Neural progenitor cell (in vitro differentiated cells): ENCODE results near the gene NKD2. TPM values are rescaled to one million over a fixed set of nuclear protein-coding genes. Genes with fewer than 3 reads are reported as not detected.

Source experiments
- DNase-seq: peaks from one replicate; pipeline ENCODE4 v3.0.0-alpha.2; 2016; ENCODE audit warnings: low spot score
- H2AFZ ChIP-seq: fragments of 200-600 bp; sonication (generic); replicated peaks from 2 replicates; pipeline ENCODE4 v1.6.1; 2016; ENCODE audit warnings: antibody characterized with exemption
- H3F3A ChIP-seq: fragments of 200-600 bp; sonication (generic); 2 replicates; pipeline ENCODE4 v1.6.1; 2016; ENCODE audit warnings: antibody characterized with exemption, low read depth
- H3K27ac ChIP-seq: fragments of 200-600 bp; sonication (generic); 2 replicates; pipeline ENCODE4 v1.5.1; 2016; ENCODE audit warnings: mild to moderate bottlenecking
- H3K27me3 ChIP-seq: fragments of 200-600 bp; sonication (generic); 2 replicates; pipeline ENCODE4 v1.6.1; 2016; ENCODE audit warnings: mild to moderate bottlenecking, moderate library complexity
- H3K36me3 ChIP-seq: fragments of 200-600 bp; sonication (generic); 2 replicates; pipeline ENCODE4 v1.5.1; 2016
- H3K4me1 ChIP-seq: fragments of 200-600 bp; sonication (generic); 2 replicates; pipeline ENCODE4 v1.6.1; 2016; ENCODE audit warnings: mixed run types
- H3K4me2 ChIP-seq: fragments of 200-600 bp; sonication (generic); 2 replicates; pipeline ENCODE4 v1.6.1; 2016
- H3K4me3 ChIP-seq: fragments of 200-600 bp; sonication (generic); 2 replicates; pipeline ENCODE4 v1.5.1; 2016
- H3K79me2 ChIP-seq: fragments of 200-600 bp; sonication (generic); 2 replicates; pipeline ENCODE4 v1.6.1; 2016; ENCODE audit warnings: low read depth
- H3K9ac ChIP-seq: fragments of 200-600 bp; sonication (generic); 2 replicates; pipeline ENCODE4 v1.6.1; 2016
- H3K9me3 ChIP-seq: fragments of 200-600 bp; sonication (generic); 2 replicates; pipeline ENCODE4 v1.5.1; 2016; ENCODE audit warnings: low read depth
- H4K20me1 ChIP-seq: fragments of 200-600 bp; sonication (generic); 2 replicates; pipeline ENCODE4 v1.6.1; 2016; ENCODE audit warnings: low read depth
- H3K27ac Mint-ChIP-seq: 3 replicates; pipeline ENCODE4 v1.8.0; 2021; ENCODE audit warnings: mixed read lengths
- H3K27me3 Mint-ChIP-seq: 2 replicates; pipeline ENCODE4 v1.8.0; 2022; ENCODE audit warnings: low read depth, mild to moderate bottlenecking, inconsistent platforms, moderate library complexity, mixed read lengths; ENCODE audit not compliant: insufficient read depth
- H3K36me3 Mint-ChIP-seq: 3 replicates; pipeline ENCODE4 v1.8.0; 2021; ENCODE audit warnings: mixed read lengths
- H3K4me1 Mint-ChIP-seq: 3 replicates; pipeline ENCODE4 v1.8.0; 2021; ENCODE audit warnings: mixed read lengths
- H3K4me3 Mint-ChIP-seq: 3 replicates; pipeline ENCODE4 v1.8.0; 2021; ENCODE audit warnings: mild to moderate bottlenecking, moderate library complexity, mixed read lengths
- H3K9me3 Mint-ChIP-seq: 3 replicates; pipeline ENCODE4 v1.8.0; 2020; ENCODE audit warnings: mixed read lengths
- CTCF ChIP-seq: fragments of 200-600 bp; sonication (generic); IDR thresholded peaks from 2 replicates; pipeline ENCODE4 v1.5.1; 2017; ENCODE audit warnings: antibody characterized with exemption, mild to moderate bottlenecking
- EZH2 ChIP-seq: fragments of 200-600 bp; sonication (generic); IDR thresholded peaks from 2 replicates; pipeline ENCODE4 v1.6.1; 2017; ENCODE audit warnings: antibody characterized with exemption, mild to moderate bottlenecking, moderate library complexity
- EZH2phosphoT487 ChIP-seq: fragments of 200-600 bp; sonication (generic); IDR thresholded peaks from 2 replicates; pipeline ENCODE4 v1.6.1; 2017; ENCODE audit warnings: antibody characterized with exemption
- total RNA-seq: library from RNA; depleted of rRNA; stranded (reverse); fragments of >200 nt; gene quantifications from 2 replicates; pipeline ENCODE4 v1.2.3, GENCODE V29; 2015; ENCODE audit warnings: low replicate concordance

NKD2 gene
- total RNA-seq, 1 donor from 2014 or later, result 1.3 TPM

- H3F3A ChIP-seq, result no peaks in the 10 kb centered on the region
- H3K4me1 Mint-ChIP-seq, result peaks cover 7% of the 10 kb centered on the region
- no peak overlapping the region for H3K27ac Mint-ChIP-seq
- H4K20me1 ChIP-seq, result no peaks in the 10 kb centered on the region
- H3K27me3 Mint-ChIP-seq, result peaks cover 4% of the 10 kb centered on the region
- no peaks in the 10 kb centered on the region for H3K9me3 ChIP-seq
- no peak overlapping the region for H3K4me3 Mint-ChIP-seq
- H3K36me3 ChIP-seq, result no peaks in the 10 kb centered on the region
- H3K79me2 ChIP-seq, result no peaks in the 10 kb centered on the region
- H3K27me3 ChIP-seq, result no peaks in the 10 kb centered on the region
- H3K36me3 Mint-ChIP-seq, result peaks cover 8% of the 10 kb centered on the region
- H2AFZ ChIP-seq, result no peak overlapping the region
- H3K4me2 ChIP-seq, result no peak overlapping the region
- DNase-seq, result no peak
- no peaks in the 10 kb centered on the region for H3K9me3 Mint-ChIP-seq
- H3K4me3 ChIP-seq, result no peak overlapping the region
- H3K9ac ChIP-seq, result no peak overlapping the region
- no peak overlapping the region for H3K27ac ChIP-seq
- TF ChIP-seq EZH2, result no peak
- no peak for TF ChIP-seq EZH2phosphoT487
- TF ChIP-seq CTCF, result no peak
- no peaks in the 10 kb centered on the region for H3K4me1 ChIP-seq
Observed at GRCh38 chr5:1052641-1053390, 44.2 kb downstream of the NKD2 start.

DNA sequence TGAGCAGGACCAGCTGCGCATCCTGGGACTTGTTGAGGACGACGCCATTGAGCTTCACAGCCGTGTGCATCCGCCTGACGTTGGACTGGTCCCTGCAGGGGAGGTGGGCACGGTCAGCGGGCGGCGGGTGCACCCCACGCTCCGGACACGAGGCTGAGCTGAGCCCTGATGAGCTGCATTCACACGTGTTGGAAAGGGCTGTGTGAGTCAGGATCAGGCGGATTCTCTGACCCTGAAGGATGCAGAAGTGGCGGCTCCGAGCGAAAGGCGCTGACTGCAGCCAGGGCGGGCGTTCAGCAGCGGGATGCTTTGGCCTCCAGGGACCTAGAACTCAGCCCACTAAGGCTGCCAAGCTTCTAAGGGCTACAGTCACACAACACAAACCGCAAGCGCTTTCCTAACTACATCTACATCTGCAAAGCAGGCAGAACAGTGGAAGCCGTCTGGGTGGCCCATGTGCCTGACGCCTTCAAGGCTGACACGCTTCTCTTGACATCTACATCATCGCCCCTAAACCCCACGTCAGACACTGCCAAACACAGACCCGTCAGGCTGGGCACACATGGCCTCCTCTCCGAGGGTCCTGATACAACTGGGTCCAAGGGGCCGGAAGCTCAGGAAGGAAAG lies 44.9 kb downstream of the NKD2 start:
- H4K20me1 ChIP-seq, result no peaks in the 10 kb centered on the region
- peaks cover 2% of the 10 kb centered on the region for H3K27me3 Mint-ChIP-seq
- H3K4me1 Mint-ChIP-seq, result peaks cover 7% of the 10 kb centered on the region
- H3K27ac ChIP-seq, result no peak overlapping the region
- H3K27ac Mint-ChIP-seq, result no peak overlapping the region
- H3K79me2 ChIP-seq, result no peaks in the 10 kb centered on the region
- peaks cover 8% of the 10 kb centered on the region for H3K36me3 Mint-ChIP-seq
- no peak overlapping the region for H2AFZ ChIP-seq
- H3F3A ChIP-seq, result no peaks in the 10 kb centered on the region
- no peaks in the 10 kb centered on the region for H3K9me3 Mint-ChIP-seq
- H3K9me3 ChIP-seq, result no peaks in the 10 kb centered on the region
- TF ChIP-seq CTCF, result no peak
- TF ChIP-seq EZH2, result no peak
- TF ChIP-seq EZH2phosphoT487, result no peak
- no peak overlapping the region for H3K4me3 Mint-ChIP-seq
- H3K9ac ChIP-seq, result no peak overlapping the region
- H3K27me3 ChIP-seq, result no peaks in the 10 kb centered on the region
- no peaks in the 10 kb centered on the region for H3K4me1 ChIP-seq
- H3K4me2 ChIP-seq, result no peak overlapping the region
- no peak for DNase-seq
- H3K36me3 ChIP-seq, result no peaks in the 10 kb centered on the region
- no peak overlapping the region for H3K4me3 ChIP-seq

DNA sequence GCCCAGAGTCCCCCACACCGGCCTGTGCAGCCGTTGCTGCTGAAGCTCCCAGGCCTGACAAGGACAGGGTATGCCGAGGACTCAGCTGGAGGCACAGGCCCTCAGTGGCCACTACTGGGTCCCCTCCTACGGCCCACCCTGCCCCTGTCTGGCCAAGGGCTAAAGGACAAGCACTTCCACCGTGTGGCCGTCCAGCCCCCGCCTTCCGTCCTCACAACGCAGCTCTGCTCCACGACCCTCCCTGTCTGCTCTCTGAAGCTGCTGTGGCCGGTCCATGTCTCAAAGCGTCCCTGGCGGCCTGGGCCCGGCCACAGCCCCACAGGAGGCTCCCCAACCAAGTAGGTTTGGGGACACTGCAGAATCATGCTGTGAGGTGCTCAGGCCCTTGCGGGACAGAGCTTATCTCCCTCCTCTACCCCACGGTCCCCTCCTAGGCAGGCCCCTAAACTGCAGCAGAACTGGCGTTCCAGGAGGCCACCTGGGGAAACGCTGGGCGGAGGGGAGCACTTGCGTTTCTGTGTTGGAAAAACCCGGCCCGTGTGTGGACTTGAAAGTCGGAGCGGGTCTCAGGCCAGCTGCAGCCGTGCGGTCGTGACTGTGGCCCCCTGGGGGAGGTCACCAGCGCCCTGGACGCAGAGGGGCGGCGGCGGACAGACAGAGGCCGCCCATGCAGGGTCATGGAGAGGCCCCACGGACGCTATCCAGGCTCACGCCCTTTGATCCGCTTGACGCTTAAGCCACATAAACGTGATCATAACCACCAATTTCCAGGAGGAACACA lies 45.6 kb downstream of the NKD2 start:
- Histone ChIP-seq H4K20me1 (no peaks in the 10 kb centered on the region), H3K4me3 (no peak overlapping the region), H2AFZ (no peak overlapping the region), H3K4me1 (no peaks in the 10 kb centered on the region), H3K27me3 (no peaks in the 10 kb centered on the region), H3K4me2 (no peak overlapping the region), H3F3A (no peaks in the 10 kb centered on the region), H3K27ac (no peak overlapping the region), H3K9me3 (no peaks in the 10 kb centered on the region), H3K36me3 (no peaks in the 10 kb centered on the region), H3K9ac (no peak overlapping the region), H3K79me2 (no peaks in the 10 kb centered on the region)
- Mint-ChIP-seq H3K27ac (peak overlapping the region; percentile 25), H3K4me1 (peaks cover 7% of the 10 kb centered on the region), H3K9me3 (no peaks in the 10 kb centered on the region), H3K36me3 (peaks cover 8% of the 10 kb centered on the region), H3K27me3 (peaks cover 2% of the 10 kb centered on the region), H3K4me3 (no peak overlapping the region)
- no peak for TF ChIP-seq CTCF
- TF ChIP-seq EZH2, result no peak
- no peak for TF ChIP-seq EZH2phosphoT487
- DNase-seq, result no peak
